Coronary artery (tissue), 2 donors: ENCODE measurements around the gene CILP.

Source experiments
- DNase-seq: peaks from one replicate; pipeline ENCODE4 v3.0.0-alpha.2; 2017; ENCODE audit warnings: low spot score
- H3K27ac ChIP-seq, 2 donors: fragments of 200-600 bp; sonication (generic); one replicate each; pipeline ENCODE4 v1.5.1; 2016 to 2019
- H3K4me3 ChIP-seq: fragments of 200-600 bp; sonication (generic); 2 replicates; pipeline ENCODE4 v1.5.1; 2016; ENCODE audit warnings: mild to moderate bottlenecking, moderate library complexity
- CTCF ChIP-seq: fragments of 200-600 bp; sonication (generic); IDR thresholded peaks from one replicate; pipeline ENCODE4 v1.5.1; 2019; ENCODE audit warnings: antibody characterized with exemption

CILP gene

DNA sequence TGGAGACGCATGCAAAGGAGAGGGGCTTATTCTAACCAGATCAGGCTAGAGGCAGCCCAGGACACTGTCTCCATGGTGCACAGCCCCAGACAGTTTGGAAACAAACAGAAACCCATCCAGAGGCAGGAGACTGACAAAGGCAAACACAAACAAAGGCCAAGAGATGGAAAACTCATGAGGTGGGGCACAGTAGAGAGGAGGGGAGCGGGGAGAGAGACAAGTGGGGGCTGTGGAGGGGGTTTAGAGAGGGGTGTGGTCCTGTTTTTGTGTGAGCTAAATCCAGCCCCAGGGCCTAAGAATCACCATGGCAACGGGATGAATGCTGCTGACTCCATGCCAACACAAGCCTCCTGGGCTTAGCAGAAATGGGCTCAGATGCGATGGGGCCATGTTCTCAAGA is 43.1 kb upstream of the CILP start:
- DNase-seq, result no peak
- H3K4me3 ChIP-seq, result no peak overlapping the region

GRCh38 chr15:65249641-65250040 is 38.4 kb upstream of the CILP start:
- no peak for TF ChIP-seq CTCF
- Histone ChIP-seq H3K4me3 (no peak overlapping the region), H3K27ac (peak overlapping the region in 1 of 2 donors; percentile 41)
- no peak for DNase-seq

More for the DNA sequence above, 43.1 kb upstream of the CILP start:
- no peak for TF ChIP-seq CTCF
- peak overlapping the region in 1 of 2 donors; percentile 22 for H3K27ac ChIP-seq

DNA sequence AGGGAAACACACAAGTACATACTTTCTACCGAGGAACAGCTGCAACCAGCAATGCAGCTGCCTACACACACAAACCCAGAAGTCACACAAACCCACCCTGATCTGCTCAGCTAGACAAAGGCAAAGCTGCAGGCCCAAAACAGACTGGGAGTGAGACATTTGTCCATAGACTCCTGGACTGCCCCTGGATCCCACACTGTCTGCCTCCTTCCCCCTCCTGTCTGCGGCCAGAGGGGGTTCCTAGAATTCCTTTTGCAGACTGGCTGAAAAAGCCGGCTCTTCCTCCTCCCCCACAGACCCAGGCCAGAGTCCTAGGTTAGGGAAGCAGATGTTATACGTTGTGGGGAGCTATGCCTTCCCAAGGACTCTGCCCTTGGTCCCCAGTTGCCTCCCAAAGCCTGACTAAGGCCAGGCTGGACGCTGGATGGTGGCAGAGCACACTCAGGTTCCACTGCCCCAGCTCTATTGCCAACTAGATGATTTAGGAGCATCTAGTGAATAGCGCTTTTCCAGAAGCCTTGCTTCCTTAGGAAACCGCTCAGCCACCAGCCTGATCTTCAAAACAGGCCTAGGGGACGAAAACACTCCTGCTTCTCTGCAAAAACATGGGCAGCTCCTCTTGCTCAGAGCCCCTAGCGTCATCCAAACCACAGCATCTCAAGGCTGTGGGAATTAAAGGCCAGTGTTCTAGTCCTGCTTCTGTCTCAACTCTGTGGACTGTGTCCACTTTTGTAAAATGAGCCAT is 37.4 kb upstream of the CILP start:
- DNase-seq, result no peak
- TF ChIP-seq CTCF, result no peak
- H3K4me3 ChIP-seq, result no peak overlapping the region
- peak overlapping the region in 1 of 2 donors; percentile 41 for H3K27ac ChIP-seq

DNA sequence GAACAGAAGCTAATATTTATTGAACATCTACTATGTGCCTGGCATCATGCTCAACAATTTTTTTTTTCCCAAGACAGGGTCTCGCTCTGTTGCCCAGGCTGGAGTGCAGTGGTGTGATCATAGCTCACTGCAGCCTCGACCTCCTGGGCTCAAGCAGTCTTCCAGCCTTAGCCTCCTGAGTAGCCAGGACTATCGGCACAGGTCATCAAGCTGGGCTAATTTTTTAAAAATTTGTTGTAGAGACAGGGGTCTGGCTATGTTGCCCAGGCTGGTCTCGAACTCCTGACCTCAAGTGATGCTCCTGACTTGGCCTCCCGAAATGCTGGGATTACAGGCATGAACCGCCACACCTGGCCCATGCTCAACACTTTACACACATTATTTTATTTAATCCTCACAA is 35.7 kb upstream of the CILP start:
- DNase-seq, result no peak
- Histone ChIP-seq H3K27ac (no peak overlapping the region), H3K4me3 (no peak overlapping the region)
- no peak for TF ChIP-seq CTCF

DNA sequence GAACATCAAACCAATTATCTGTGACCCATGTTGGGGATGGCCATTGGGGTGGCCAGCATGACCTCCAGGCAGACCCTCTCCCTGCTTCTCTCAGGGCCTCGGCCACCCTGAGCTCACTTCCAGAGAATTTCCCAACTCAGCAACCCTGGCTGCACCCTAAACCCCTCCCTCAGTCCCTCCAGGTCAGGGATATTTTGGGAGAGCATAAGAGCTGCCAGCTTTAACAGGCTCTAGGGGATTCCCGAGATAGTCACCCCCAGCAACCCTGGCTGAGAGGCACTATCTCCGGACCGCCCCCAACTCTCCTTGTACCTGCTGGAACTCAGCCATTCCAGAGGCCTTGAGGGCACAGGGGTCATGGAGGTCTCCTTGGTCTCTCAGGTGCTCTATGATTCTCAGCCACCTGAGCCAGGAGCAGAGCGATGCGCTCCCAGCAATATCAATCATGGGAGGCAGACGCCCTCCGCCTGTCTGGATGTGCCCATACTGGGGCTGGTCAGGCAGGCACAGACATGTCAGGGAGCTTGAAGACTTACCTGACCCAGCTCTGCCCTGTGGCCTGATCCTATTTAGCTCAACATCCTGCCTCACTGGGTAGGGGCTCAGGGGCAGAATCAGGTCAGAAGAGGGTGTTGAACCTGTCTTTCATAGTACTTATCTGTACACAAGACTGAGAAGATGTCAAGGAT is 34.9 kb upstream of the CILP start:
- no peak for TF ChIP-seq CTCF
- Histone ChIP-seq H3K4me3 (no peak overlapping the region), H3K27ac (peak overlapping the region; percentile 25 to 66)
- DNase-seq, result no peak

DNA sequence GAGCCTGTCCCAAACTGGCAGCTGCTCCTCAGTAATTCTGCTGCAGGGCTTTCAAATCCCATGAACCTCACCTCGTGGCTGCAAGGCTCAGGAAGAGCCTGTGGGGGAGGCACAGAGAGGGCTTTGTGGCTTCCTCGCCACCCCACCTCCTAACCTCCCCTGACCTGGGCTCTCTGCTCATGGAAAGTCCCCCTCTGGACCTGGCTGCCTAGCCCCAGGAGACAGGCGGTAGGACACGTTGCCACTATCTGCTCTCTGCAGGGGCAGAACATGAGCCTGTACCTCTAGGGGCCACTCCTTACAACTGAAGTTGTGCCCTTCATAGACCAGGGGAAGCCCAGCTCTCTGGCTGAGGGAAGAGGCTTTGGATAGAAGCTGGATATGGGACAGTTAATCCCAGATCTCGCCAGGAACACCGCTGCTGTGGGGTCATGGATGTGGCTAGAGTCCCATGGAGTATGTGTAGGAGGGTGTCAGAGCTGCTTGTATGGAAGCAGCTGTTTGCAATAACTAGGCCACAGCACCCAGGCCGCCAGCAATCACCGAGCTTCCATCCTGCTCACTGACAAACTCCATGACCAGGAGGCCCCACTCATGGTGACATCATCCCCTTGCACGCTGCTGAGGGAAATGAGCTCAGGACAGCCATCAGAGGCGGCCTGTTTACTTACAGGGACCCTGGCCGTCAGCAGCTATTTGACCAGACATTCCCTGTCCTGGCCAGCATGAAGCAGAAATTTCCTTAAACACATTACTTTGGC is 34.0 kb upstream of the CILP start:
- DNase-seq, result no peak
- Histone ChIP-seq H3K27ac (peak overlapping the region; percentile 25 to 66), H3K4me3 (no peak overlapping the region)
- TF ChIP-seq CTCF, result no peak
